BE2C (cell line): ENCODE measurements around the gene GLDC.
A peak's percentile ranks its signal among the peaks of the same experiment; 100 is the strongest.

ENCODE experiments used
- DNase-seq: peaks from one replicate; pipeline ENCODE4 v3.0.0-alpha.2; 2020
- H3K27me3 ChIP-seq: fragments of 250-450 bp; sonication (Bioruptor Pico); 2 replicates; pipeline ENCODE4 v1.5.1; 2020; ENCODE audit warnings: mild to moderate bottlenecking
- H3K36me3 ChIP-seq: fragments of 250-450 bp; sonication (Bioruptor Pico); 2 replicates; pipeline ENCODE4 v1.5.1; 2020; ENCODE audit warnings: mild to moderate bottlenecking
- H3K4me1 ChIP-seq: fragments of 250-450 bp; sonication (Bioruptor Pico); 2 replicates; pipeline ENCODE4 v1.5.1; 2020
- H3K4me3 ChIP-seq: 2 replicates; pipeline ENCODE4 v1.5.1; 2011; ENCODE audit warnings: low read depth, low read length
- H3K9me3 ChIP-seq: fragments of 250-450 bp; sonication (Bioruptor Pico); 2 replicates; pipeline ENCODE4 v1.5.1; 2020
- CTCF ChIP-seq: IDR thresholded peaks from 2 replicates; pipeline ENCODE4 v1.5.1; 2012; ENCODE audit warnings: mild to moderate bottlenecking, low read depth, low read length

GLDC gene

GRCh38 chr9:6675268-6675667 lies 29.7 kb upstream of the GLDC start:
- no peaks in the 10 kb centered on the region for H3K4me1 ChIP-seq
- no peaks in the 10 kb centered on the region for H3K36me3 ChIP-seq
- H3K4me3 ChIP-seq: no peak overlapping the region
- H3K27me3 ChIP-seq: peaks cover 3% of the 10 kb centered on the region; the same call in 1 of the 2 replicates
- no peak for TF ChIP-seq CTCF
- no peak for DNase-seq
- H3K9me3 ChIP-seq: no peaks in the 10 kb centered on the region

DNA sequence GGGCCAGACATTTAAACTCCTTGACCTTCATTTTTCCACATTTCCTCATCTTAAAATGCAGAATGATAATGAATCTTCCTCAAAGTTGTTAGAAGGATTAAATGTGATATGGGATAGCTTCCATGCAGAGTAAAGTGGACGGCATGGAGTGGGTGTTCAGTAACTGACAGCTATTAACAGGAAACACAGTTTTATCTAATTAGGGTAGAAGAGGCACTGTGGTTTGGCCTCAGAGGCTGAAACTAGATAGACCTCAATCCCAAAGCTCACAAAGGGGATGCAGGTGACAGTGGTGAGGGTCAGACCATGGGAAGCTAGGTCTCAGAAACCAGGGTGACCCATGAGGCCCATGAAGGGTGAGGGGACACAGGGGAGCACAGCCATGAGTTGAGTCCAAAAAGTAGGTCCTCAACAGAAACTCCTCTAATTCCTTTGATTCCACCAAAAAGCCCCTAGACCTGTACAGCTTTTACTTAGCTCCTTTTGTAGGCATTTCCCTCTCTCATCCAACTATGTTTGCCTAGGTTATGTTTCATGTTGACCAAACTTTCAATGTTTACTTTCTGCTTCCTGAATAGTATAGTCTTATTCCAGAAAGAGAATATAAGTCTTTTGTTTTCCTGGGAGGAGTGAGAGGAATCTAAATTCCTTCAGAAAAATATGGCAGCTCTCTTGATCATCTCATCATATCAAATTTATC lies 27.9 kb upstream of the GLDC start:
- Histone ChIP-seq H3K27me3 (peaks cover 3% of the 10 kb centered on the region; the same call in 1 of the 2 replicates), H3K9me3 (no peaks in the 10 kb centered on the region), H3K36me3 (no peaks in the 10 kb centered on the region), H3K4me1 (no peaks in the 10 kb centered on the region), H3K4me3 (no peak overlapping the region)
- no peak for DNase-seq
- no peak for TF ChIP-seq CTCF

DNA sequence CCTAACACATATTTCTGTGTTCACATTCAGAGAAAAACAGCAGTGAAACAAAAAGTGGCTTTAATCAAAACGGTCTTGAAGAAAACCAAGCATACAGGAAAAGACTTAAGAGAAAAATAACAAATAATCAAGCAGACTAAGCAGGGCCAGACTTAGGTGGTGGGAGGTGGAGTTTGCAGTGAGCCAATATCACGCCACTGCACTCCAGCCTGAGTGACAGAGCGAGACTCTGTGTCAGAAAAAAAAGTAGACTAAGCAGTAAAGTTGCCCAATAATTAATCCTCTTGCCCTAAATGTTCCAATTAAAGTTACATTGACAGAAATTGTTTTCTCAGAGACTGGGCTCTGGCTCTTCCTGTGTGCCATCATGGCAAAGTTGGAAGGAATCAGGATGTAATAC lies 26.6 kb upstream of the GLDC start:
- DNase-seq: no peak
- no peaks in the 10 kb centered on the region for H3K9me3 ChIP-seq
- TF ChIP-seq CTCF: no peak
- H3K27me3 ChIP-seq: peaks cover 3% of the 10 kb centered on the region; the same call in 1 of the 2 replicates
- no peaks in the 10 kb centered on the region for H3K4me1 ChIP-seq
- no peaks in the 10 kb centered on the region for H3K36me3 ChIP-seq
- no peak overlapping the region for H3K4me3 ChIP-seq

GRCh38 chr9:6671416-6671815 lies 25.9 kb upstream of the GLDC start:
- Histone ChIP-seq H3K4me3 (no peak overlapping the region), H3K36me3 (no peaks in the 10 kb centered on the region), H3K4me1 (no peaks in the 10 kb centered on the region), H3K27me3 (peaks cover 3% of the 10 kb centered on the region; the same call in 1 of the 2 replicates), H3K9me3 (no peaks in the 10 kb centered on the region)
- no peak for DNase-seq
- no peak for TF ChIP-seq CTCF

- Histone ChIP-seq H3K9me3 (no peaks in the 10 kb centered on the region), H3K4me3 (no peak overlapping the region), H3K4me1 (no peaks in the 10 kb centered on the region), H3K36me3 (no peaks in the 10 kb centered on the region), H3K27me3 (peaks cover 3% of the 10 kb centered on the region; the same call in 1 of the 2 replicates)
- DNase-seq: no peak
- no peak for TF ChIP-seq CTCF
Measured at GRCh38 chr9:6669881-6670280, 24.4 kb upstream of the GLDC start.

- Histone ChIP-seq H3K4me3 (no peak overlapping the region), H3K4me1 (no peaks in the 10 kb centered on the region), H3K9me3 (no peaks in the 10 kb centered on the region), H3K27me3 (peaks cover 3% of the 10 kb centered on the region; the same call in 1 of the 2 replicates), H3K36me3 (no peaks in the 10 kb centered on the region)
- peak; percentile 68 for TF ChIP-seq CTCF
- DNase-seq: peak; percentile 20
Measured at GRCh38 chr9:6667633-6668280, 22.2 kb upstream of the GLDC start.
